Kidney epithelial cell (primary cell): Measurements from ENCODE around the gene UBE2D2. TPM values are rescaled to one million over a fixed set of nuclear protein-coding genes. Genes with fewer than 3 reads are reported as not detected.

Source experiments
- DNase-seq: peaks from one replicate; pipeline ENCODE4 v3.0.0-alpha.2; 2010; ENCODE audit warnings: low read depth
- H3K27me3 ChIP-seq: 2 replicates; pipeline ENCODE4 v1.6.0; 2011; ENCODE audit warnings: low read length; ENCODE audit not compliant: control insufficient read depth, insufficient read depth
- H3K36me3 ChIP-seq: 2 replicates; pipeline ENCODE4 v1.5.1; 2011; ENCODE audit warnings: low read length; ENCODE audit not compliant: control insufficient read depth, insufficient read depth
- H3K4me3 ChIP-seq: 2 replicates; pipeline ENCODE4 v1.5.1; 2011; ENCODE audit warnings: low read depth, mild to moderate bottlenecking, control low read depth, low read length
- total RNA-seq: library from RNA; depleted of rRNA; stranded (reverse); fragments of >200 nt; gene quantifications from 2 replicates; pipeline ENCODE4 v1.2.3, GENCODE V29; 2015
- TF ChIP-seq, protein P1 (sequence below): IDR thresholded peaks from 2 replicates; pipeline ENCODE4 v1.5.1; 2011; ENCODE audit warnings: mild to moderate bottlenecking, moderate library complexity, low read length, control low read depth, inconsistent platforms; ENCODE audit not compliant: insufficient read depth, poor library complexity, severe bottlenecking

Gene UBE2D2
- total RNA-seq, 1 donor from 2014 or later, result 120 TPM

DNA sequence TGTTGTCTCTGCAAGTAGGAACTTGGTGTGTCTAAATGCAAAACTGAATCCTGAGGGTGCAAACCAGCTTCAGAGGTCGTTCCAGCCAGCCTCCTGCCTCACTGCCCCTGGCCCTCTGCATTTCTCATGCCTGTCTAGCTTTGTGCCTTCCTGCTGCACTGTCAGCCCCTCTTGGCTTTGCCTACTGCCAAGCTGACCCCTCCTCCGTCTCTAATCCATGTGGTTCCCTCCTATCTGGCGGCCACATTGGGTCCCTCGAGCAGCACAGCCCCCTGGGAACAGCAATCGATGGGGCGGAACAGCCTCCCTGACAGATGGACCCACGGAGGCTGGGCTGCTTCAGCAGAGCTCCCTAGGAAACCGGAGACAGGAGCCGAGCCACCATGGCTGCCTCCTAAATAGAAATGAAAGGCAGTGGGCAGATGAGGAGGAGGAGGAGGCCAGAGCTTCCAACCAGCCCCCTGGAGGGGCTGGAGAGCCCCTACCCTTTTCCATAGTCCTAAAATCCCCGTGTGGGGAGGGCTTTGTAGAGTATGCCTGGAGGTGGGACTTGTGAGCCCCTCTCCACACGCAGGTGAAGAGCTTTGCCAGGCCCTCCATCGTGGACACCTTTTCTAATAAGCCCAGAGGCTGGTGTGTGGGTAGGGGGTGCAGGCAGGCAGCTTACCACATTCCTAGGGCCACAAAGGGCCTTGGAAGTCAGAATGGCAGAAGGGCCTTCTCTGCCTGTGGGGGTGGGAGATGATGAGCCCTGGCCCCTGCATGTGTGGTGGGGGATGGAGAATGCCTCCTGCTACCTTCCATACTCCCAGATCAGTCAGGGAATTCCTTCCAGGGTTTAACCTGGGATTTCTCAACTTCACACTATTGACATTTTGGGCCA lies 77.8 kb downstream of the UBE2D2 start:
- TF ChIP-seq, protein P1, sequence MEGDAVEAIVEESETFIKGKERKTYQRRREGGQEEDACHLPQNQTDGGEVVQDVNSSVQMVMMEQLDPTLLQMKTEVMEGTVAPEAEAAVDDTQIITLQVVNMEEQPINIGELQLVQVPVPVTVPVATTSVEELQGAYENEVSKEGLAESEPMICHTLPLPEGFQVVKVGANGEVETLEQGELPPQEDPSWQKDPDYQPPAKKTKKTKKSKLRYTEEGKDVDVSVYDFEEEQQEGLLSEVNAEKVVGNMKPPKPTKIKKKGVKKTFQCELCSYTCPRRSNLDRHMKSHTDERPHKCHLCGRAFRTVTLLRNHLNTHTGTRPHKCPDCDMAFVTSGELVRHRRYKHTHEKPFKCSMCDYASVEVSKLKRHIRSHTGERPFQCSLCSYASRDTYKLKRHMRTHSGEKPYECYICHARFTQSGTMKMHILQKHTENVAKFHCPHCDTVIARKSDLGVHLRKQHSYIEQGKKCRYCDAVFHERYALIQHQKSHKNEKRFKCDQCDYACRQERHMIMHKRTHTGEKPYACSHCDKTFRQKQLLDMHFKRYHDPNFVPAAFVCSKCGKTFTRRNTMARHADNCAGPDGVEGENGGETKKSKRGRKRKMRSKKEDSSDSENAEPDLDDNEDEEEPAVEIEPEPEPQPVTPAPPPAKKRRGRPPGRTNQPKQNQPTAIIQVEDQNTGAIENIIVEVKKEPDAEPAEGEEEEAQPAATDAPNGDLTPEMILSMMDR, result no peak
- no peaks in the 10 kb centered on the region for H3K27me3 ChIP-seq
- H3K4me3 ChIP-seq, result no peak overlapping the region
- DNase-seq, result no peak
- no peaks in the 10 kb centered on the region for H3K36me3 ChIP-seq

DNA sequence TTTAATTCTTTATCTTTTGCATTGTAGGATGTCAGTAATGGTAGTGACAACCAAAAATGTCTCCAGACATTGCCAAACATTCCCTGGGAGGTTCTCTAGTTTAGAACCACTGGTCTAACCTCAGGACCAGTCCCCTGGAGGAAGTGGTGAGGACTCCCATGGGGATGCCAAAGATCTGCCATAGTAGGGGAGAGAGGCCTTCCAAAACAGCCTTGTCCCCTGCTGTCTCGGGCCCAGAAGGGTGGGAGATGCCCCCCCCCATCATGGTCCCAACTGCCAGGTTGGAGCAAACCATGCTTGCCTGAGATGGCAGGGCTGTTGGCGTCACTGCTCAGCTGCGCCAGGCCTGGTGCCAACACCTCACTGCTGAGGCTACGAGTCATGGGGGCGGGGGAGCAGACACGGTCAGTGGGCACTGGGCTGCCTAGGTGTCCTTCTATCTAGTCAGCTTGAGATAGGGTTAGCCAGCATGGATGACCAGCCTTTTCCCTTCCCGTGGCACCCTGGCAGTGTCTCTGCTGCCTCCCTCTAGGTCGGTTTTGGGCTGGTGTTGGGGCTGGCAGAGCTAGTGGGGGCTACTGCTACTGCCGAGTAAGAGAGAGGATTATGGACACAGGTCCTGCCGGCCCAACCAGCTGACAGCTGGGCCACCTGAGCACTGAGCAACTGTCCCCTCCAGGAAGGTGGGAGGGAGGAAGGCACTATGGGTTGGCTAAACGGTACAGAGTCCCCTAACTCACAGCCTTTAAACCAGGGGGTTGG lies 78.7 kb downstream of the UBE2D2 start:
- TF ChIP-seq, protein P1, result no peak
- Histone ChIP-seq H3K36me3 (no peaks in the 10 kb centered on the region), H3K4me3 (no peak overlapping the region), H3K27me3 (no peaks in the 10 kb centered on the region)
- DNase-seq, result no peak

- Histone ChIP-seq H3K4me3 (no peak overlapping the region), H3K36me3 (no peaks in the 10 kb centered on the region), H3K27me3 (no peaks in the 10 kb centered on the region)
- DNase-seq, result no peak
- TF ChIP-seq, protein P1, result no peak
These were observed 79.4 kb downstream of the UBE2D2 start for GRCh38 chr5:139640421-139641115.

DNA sequence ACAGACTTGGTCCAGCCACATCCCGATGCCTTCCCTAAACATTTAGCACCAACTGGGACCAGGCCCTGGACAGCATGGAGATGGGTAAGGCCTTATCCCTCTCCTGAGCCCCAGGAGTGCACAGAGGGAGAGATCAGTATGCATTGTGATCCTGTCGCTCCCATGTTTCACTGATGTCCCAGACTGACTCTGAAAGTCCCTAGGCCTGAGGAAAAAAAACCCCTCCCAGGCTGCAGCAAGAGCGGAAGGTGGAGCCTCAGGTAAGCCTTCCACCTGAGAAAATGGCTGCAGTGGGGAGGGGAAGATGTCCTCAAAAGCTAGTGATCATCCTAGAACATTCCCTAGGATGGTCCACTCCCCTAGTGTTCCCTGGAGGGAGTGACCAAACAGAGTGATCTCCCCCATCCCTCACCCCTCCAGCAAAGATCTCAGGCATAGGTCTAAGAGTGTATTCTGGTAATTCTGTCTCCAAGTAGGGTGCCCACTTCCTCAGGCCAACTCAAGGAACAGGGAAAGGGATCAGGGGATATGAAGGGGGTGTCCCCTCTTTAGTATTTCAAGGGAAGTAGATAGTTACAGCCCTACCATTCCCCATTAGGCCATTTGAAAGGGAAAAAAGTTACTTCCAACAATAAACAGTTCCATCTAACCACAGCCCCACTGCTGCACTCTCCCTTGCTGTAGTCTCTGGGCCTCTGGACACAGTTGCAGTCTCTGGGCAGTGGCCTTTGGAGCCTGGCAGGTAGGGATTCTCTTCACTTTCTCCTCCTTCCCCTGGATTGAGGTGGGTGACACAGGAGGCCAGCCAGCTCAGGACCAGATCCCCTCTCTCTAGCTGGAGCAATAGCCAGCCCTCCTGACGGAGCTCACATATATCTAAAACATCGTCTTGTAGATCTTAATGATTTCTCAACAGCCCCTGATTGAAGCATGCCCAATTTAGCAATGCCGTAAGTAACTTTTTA lies 80.3 kb downstream of the UBE2D2 start:
- DNase-seq, result no peak
- Histone ChIP-seq H3K4me3 (no peak overlapping the region), H3K27me3 (no peaks in the 10 kb centered on the region), H3K36me3 (no peaks in the 10 kb centered on the region)
- TF ChIP-seq, protein P1, result no peak

DNA sequence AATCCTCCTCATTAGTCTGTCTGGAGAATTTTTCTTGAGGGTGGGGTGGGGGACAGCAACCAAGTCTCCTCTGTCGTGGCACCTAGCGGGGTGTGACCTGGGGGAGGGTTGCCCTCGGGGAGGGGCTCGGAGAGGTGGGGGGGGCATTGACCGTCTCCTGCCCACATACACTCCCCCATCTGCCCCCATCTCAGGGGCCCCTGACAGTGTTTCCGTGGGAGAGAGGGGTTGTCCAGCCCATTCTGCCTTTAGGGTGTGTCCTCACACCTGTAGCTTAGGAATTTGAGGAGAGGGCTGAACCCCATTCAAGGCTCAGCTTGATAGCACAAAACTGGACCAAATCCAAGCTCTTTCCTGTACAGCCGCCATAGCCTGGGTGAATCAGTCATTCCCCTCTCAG lies 81.1 kb downstream of the UBE2D2 start:
- TF ChIP-seq, protein P1, result no peak
- Histone ChIP-seq H3K27me3 (no peaks in the 10 kb centered on the region), H3K36me3 (no peaks in the 10 kb centered on the region), H3K4me3 (no peak overlapping the region)
- DNase-seq, result no peak
